GM18951 (cell line): ENCODE data around the gene LRRC3.

Experiments used
- POLR2A ChIP-seq: IDR thresholded peaks from 4 replicates; pipeline ENCODE4 v1.6.1; 2011; ENCODE audit warnings: mild to moderate bottlenecking; ENCODE audit not compliant: insufficient read length, insufficient read depth; ENCODE audit errors: extremely low read depth
- in situ Hi-C: fragments of 300-500 bp; cut with MboI; formaldehyde crosslinking; loops from one replicate; pipeline ENCODE4 v1.12.0; 2022; ENCODE audit warnings: low sequenced_read_pairs, mixed read lengths, inconsistent platforms; ENCODE audit not compliant: unreplicated experiment

Gene LRRC3

GRCh38 chr21:44449473-44450363 is 5.6 kb upstream of the LRRC3 start:
- in situ Hi-C loops, result no loop called here
- no peak for TF ChIP-seq POLR2A

- no peak for TF ChIP-seq POLR2A
- in situ Hi-C loops, result no loop called here
Measured at GRCh38 chr21:44450402-44450801, 4.9 kb upstream of the LRRC3 start.

- in situ Hi-C loops, result no loop called here
Measured at GRCh38 chr21:44450999-44451398, 4.3 kb upstream of the LRRC3 start.

GRCh38 chr21:44453120-44453519 is 2.2 kb upstream of the LRRC3 start:
- TF ChIP-seq POLR2A, result no peak
- in situ Hi-C loops, result no loop called here

More at GRCh38 chr21:44450999-44451398, 4.3 kb upstream of the LRRC3 start:
- TF ChIP-seq POLR2A, result no peak

GRCh38 chr21:44454058-44454457 is 1.3 kb upstream of the LRRC3 start:
- in situ Hi-C loops, result no loop called here
- no peak for TF ChIP-seq POLR2A

- no peak for TF ChIP-seq POLR2A
- in situ Hi-C loops, result no loop called here
Measured at GRCh38 chr21:44455524-44456213, 359 bp downstream of the LRRC3 start.

- in situ Hi-C loops, result no loop called here
Measured at GRCh38 chr21:44456214-44456914, 1.1 kb downstream of the LRRC3 start.

GRCh38 chr21:44456915-44457736 is 1.8 kb downstream of the LRRC3 start:
- in situ Hi-C loops, result no loop called here
- TF ChIP-seq POLR2A, result no peak

More at GRCh38 chr21:44456214-44456914, 1.1 kb downstream of the LRRC3 start:
- TF ChIP-seq POLR2A, result no peak

- TF ChIP-seq POLR2A, result no peak
- in situ Hi-C loops, result no loop called here
Measured at GRCh38 chr21:44458971-44459711, 3.8 kb downstream of the LRRC3 start.

GRCh38 chr21:44459712-44460440 is 4.6 kb downstream of the LRRC3 start:
- in situ Hi-C loops, result no loop called here
- TF ChIP-seq POLR2A, result no peak

- TF ChIP-seq POLR2A, result no peak
- in situ Hi-C loops, result no loop called here
Measured at GRCh38 chr21:44460441-44460755, 5.1 kb downstream of the LRRC3 start.
